ENCODE measurements around the gene PGLYRP2.

DNA sequence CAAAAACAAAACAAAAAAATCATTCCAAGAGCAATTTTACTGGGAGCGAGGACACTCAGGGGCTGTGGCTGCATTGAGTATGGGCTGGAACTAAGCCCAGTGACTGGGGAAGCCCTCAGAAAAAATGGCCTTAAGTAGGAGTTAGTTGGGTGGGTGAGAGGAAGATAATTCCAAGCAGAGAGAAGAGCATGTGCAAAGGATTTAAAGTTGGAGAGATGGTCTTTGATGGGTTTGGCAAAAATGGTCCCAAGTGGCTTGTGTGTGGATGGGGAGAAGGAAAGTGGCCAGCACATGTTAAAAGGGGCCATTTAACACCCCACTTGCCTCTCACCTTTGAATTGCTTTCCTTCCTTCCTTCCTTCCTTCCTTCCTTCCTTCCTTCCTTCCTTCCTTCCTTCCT lies 22.3 kb upstream of the PGLYRP2 start:
- TF ChIP-seq EZH2 (IDR thresholded peaks at IDR 0.05; ENCODE audit: insufficient read depth, poor library complexity, severe bottlenecking) (no peak), EZH2phosphoT487 (IDR thresholded peaks at IDR 0.05; ENCODE audit: insufficient read depth, low read depth) (no peak)
